H1 (cell line): ENCODE results near the gene CTNNA3. TPM values are rescaled to one million over a fixed set of nuclear protein-coding genes. Genes with fewer than 3 reads are reported as not detected.

Source experiments
- CTCF ChIA-PET: fragments of 300-600 bp; sonication (Branson Sonifier 250); formaldehyde crosslinking; loops from one replicate; lab custom pipeline; 2021; ENCODE audit not compliant: partially characterized antibody; lab: Charles Lee
- POLR2A ChIA-PET: fragments of 300-600 bp; sonication (Branson Sonifier 250); formaldehyde crosslinking; loops from one replicate; lab custom pipeline; 2021; ENCODE audit warnings: inconsistent platforms; ENCODE audit not compliant: partially characterized antibody; lab: Charles Lee
- DNase-seq, 2 experiments: peaks; one replicate each; pipeline versions ENCODE4 v3.0.0 to v3.0.0-alpha.2; 2010 to 2022; ENCODE audit warnings: low spot score in 2 of 2, low read depth in 1 of 2, mixed read lengths in 1 of 2
- FAIRE-seq: peaks from 2 replicates; lab custom pipeline; 2011; peaks lifted over from hg19 to GRCh38; lab: Jason Lieb, UNC
- H2AFZ ChIP-seq: 2 replicates; pipeline ENCODE4 v1.8.1; 2012; ENCODE audit warnings: low read length, inconsistent platforms
- H2AK5ac ChIP-seq: 2 replicates; pipeline ENCODE4 v1.6.1; 2013; ENCODE audit warnings: low read depth, low read length
- H2BK120ac ChIP-seq: replicated peaks from 2 replicates; pipeline ENCODE3; 2013; ENCODE audit warnings: low read depth, low read length, inconsistent platforms
- H2BK12ac ChIP-seq: 2 replicates; pipeline ENCODE4 v1.6.1; 2013; ENCODE audit warnings: low read depth, low read length
- H2BK15ac ChIP-seq: 2 replicates; pipeline ENCODE4 v1.6.1; 2013; ENCODE audit warnings: low read length
- H2BK20ac ChIP-seq: 2 replicates; pipeline ENCODE4 v1.6.1; 2013; ENCODE audit warnings: low read length
- H2BK5ac ChIP-seq: 2 replicates; pipeline ENCODE4 v1.6.1; 2013; ENCODE audit warnings: low read depth, low read length
- H3K14ac ChIP-seq: 2 replicates; pipeline ENCODE4 v1.6.1; 2013; ENCODE audit warnings: inconsistent platforms; ENCODE audit not compliant: insufficient read length
- H3K18ac ChIP-seq: 2 replicates; pipeline ENCODE4 v1.6.1; 2013; ENCODE audit warnings: low read length; ENCODE audit errors: extremely low read depth
- H3K23ac ChIP-seq: 2 replicates; pipeline ENCODE4 v1.6.1; 2013; ENCODE audit warnings: inconsistent platforms; ENCODE audit not compliant: insufficient read length
- H3K23me2 ChIP-seq: 2 replicates; pipeline ENCODE4 v1.6.1; 2013; ENCODE audit warnings: low read depth, low read length
- H3K27ac ChIP-seq: 2 replicates; pipeline ENCODE4 v1.6.1; 2011; ENCODE audit warnings: low read depth, low read length, inconsistent platforms
- H3K27me3 ChIP-seq, 4 experiments: replicated peaks in 1 of 4; 1 replicate in 1 of 4; 2 replicates in 3 of 4; pipeline versions ENCODE4 v1.6.1 to v1.8.1; 2011 to 2013; ENCODE audit warnings: low read length in 3 of 4, mild to moderate bottlenecking in 3 of 4, inconsistent platforms in 2 of 4, mixed read lengths in 2 of 4, moderate library complexity in 1 of 4; ENCODE audit not compliant: control insufficient read depth in 3 of 4, insufficient read depth in 3 of 4; ENCODE audit errors: extremely low read depth in 1 of 4
- H3K36me3 ChIP-seq, 4 experiments: 2 replicates each; pipeline versions ENCODE4 v1.6.1 to v1.8.1; 2011 to 2013; ENCODE audit warnings: mild to moderate bottlenecking in 4 of 4, low read length in 3 of 4, moderate library complexity in 2 of 4, control low read depth in 1 of 4, inconsistent platforms in 1 of 4; ENCODE audit not compliant: insufficient read depth in 4 of 4, control insufficient read depth in 2 of 4
- H3K4ac ChIP-seq: replicated peaks from 2 replicates; pipeline ENCODE3; 2013; ENCODE audit warnings: low read length, low read depth, mixed read lengths, inconsistent platforms; ENCODE audit not compliant: insufficient read length
- H3K4me1 ChIP-seq, 4 experiments: replicated peaks in 1 of 4; 1 replicate in 1 of 4; 2 replicates in 3 of 4; pipeline versions ENCODE4 v1.6.1 to v1.8.1; 2011 to 2013; ENCODE audit warnings: low read length in 3 of 4, inconsistent platforms in 2 of 4, mixed read lengths in 1 of 4; ENCODE audit not compliant: insufficient read depth in 4 of 4, control insufficient read depth in 3 of 4
- H3K4me2 ChIP-seq, 2 experiments: 2 replicates each; pipeline versions ENCODE4 v1.6.1 to v1.8.1; 2011 to 2013; ENCODE audit warnings: low read depth in 2 of 2, low read length in 2 of 2, control low read depth in 1 of 2, inconsistent platforms in 1 of 2, mild to moderate bottlenecking in 1 of 2; ENCODE audit not compliant: insufficient read depth in 1 of 2
- H3K4me3 ChIP-seq, 4 experiments: fragments of 200-600, 300-600 bp in 1 of 4; sonication (generic), shearing (Covaris generic), sonication (Bioruptor Twin) in 1 of 4; 2 replicates each; pipeline versions ENCODE4 v1.5.1 to v1.8.1; 2011 to 2016; ENCODE audit warnings: low read length in 4 of 4, low read depth in 3 of 4, control low read depth in 2 of 4, inconsistent platforms in 2 of 4, mild to moderate bottlenecking in 2 of 4, mixed read lengths in 1 of 4, moderate library complexity in 1 of 4; ENCODE audit not compliant: insufficient read depth in 2 of 4; ENCODE audit errors: extremely low read depth in 1 of 4
- H3K56ac ChIP-seq: replicated peaks from 2 replicates; pipeline ENCODE3; 2013; ENCODE audit warnings: low read depth, mild to moderate bottlenecking, mixed read lengths, low read length, inconsistent platforms; ENCODE audit not compliant: insufficient read length
- H3K79me1 ChIP-seq: 2 replicates; pipeline ENCODE4 v1.6.1; 2013; ENCODE audit warnings: low read depth, low read length, control low read depth
- H3K79me2 ChIP-seq, 2 experiments: 2 replicates each; pipeline versions ENCODE4 v1.6.1 to v1.8.1; 2012 to 2013; ENCODE audit warnings: low read length in 2 of 2, mild to moderate bottlenecking in 2 of 2, inconsistent platforms in 1 of 2; ENCODE audit not compliant: insufficient read depth in 2 of 2, control insufficient read depth in 1 of 2
- H3K9ac ChIP-seq, 4 experiments: replicated peaks in 1 of 4; 1 replicate in 1 of 4; 2 replicates in 3 of 4; pipeline versions ENCODE4 v1.6.1 to v1.8.1; 2011 to 2013; ENCODE audit warnings: low read depth in 3 of 4, low read length in 3 of 4, control low read depth in 2 of 4, mild to moderate bottlenecking in 2 of 4, moderate library complexity in 2 of 4, inconsistent platforms in 1 of 4; ENCODE audit errors: extremely low read depth in 1 of 4
- H3K9me3 ChIP-seq, 2 experiments: 2 replicates each; pipeline versions ENCODE4 v1.6.1 to v1.8.1; 2012 to 2013; ENCODE audit warnings: mild to moderate bottlenecking in 2 of 2, moderate library complexity in 2 of 2, control low read depth in 1 of 2, inconsistent platforms in 1 of 2, low read depth in 1 of 2, low read length in 1 of 2, mixed read lengths in 1 of 2; ENCODE audit not compliant: insufficient read depth in 2 of 2
- H4K20me1 ChIP-seq, 2 experiments: replicated peaks in 1 of 2; 2 replicates each; pipeline versions ENCODE3 to v1.8.1; 2011 to 2013; ENCODE audit warnings: inconsistent platforms in 2 of 2, low read length in 2 of 2, mild to moderate bottlenecking in 1 of 2; ENCODE audit not compliant: insufficient read depth in 2 of 2, control insufficient read depth in 1 of 2
- H4K5ac ChIP-seq: 2 replicates; pipeline ENCODE4 v1.6.1; 2013; ENCODE audit warnings: low read length, low read depth, mixed read lengths, inconsistent platforms; ENCODE audit not compliant: insufficient read length
- H4K8ac ChIP-seq: 2 replicates; pipeline ENCODE4 v1.8.0; 2013; ENCODE audit warnings: mild to moderate bottlenecking, moderate library complexity, low read length, inconsistent platforms; ENCODE audit not compliant: insufficient read depth; ENCODE audit errors: extremely low read depth
- H4K91ac ChIP-seq: replicated peaks from 2 replicates; pipeline ENCODE3; 2013; ENCODE audit warnings: low read length, mixed read lengths, inconsistent platforms; ENCODE audit not compliant: insufficient read length
- ASH2L ChIP-seq: fragments of 200-600, 300-600 bp; sonication (generic); IDR thresholded peaks from one replicate; pipeline ENCODE4 v1.7.1; 2017; ENCODE audit warnings: low read length
- BRCA1 ChIP-seq: IDR thresholded peaks from 2 replicates; pipeline ENCODE4 v1.6.1; 2012; ENCODE audit warnings: low read depth, low read length, improper control_type of control experiment
- CHD2 ChIP-seq: IDR thresholded peaks from 2 replicates; pipeline ENCODE4 v1.6.1; 2012; ENCODE audit warnings: low read length, improper control_type of control experiment
- EZH2 ChIP-seq: fragments of 200-600 bp; sonication (generic); IDR thresholded peaks from 2 replicates; pipeline ENCODE4 v1.7.1; 2012; ENCODE audit warnings: low read depth, mild to moderate bottlenecking, moderate library complexity, low read length, inconsistent platforms; ENCODE audit not compliant: severe bottlenecking
- MAFK ChIP-seq: IDR thresholded peaks from 2 replicates; pipeline ENCODE4 v1.6.1; 2012; ENCODE audit warnings: low read depth, mild to moderate bottlenecking, improper control_type of control experiment, low read length
- NRF1 ChIP-seq: IDR thresholded peaks from 2 replicates; pipeline ENCODE4 v1.6.1; 2011; ENCODE audit warnings: mild to moderate bottlenecking, low read depth, low read length, improper control_type of control experiment
- PHF8 ChIP-seq: fragments of 200-600 bp; sonication (generic); conservative IDR thresholded peaks from 2 replicates; pipeline ENCODE4 v1.7.1; 2012; ENCODE audit warnings: low read depth, mild to moderate bottlenecking, inconsistent platforms, low read length, moderate library complexity
- RNF2 ChIP-seq: fragments of 200-900, 300-1000 bp; sonication (generic); IDR thresholded peaks from 2 replicates; pipeline ENCODE4 v1.7.1; 2016; ENCODE audit warnings: borderline replicate concordance, low read depth, mild to moderate bottlenecking, antibody characterized with exemption, low read length; ENCODE audit not compliant: poor library complexity, severe bottlenecking; ENCODE audit errors: missing control alignments
- RXRA ChIP-seq: IDR thresholded peaks from 2 replicates; pipeline ENCODE4 v1.6.1; 2011; ENCODE audit warnings: low read depth, mild to moderate bottlenecking, low read length, moderate library complexity; ENCODE audit not compliant: insufficient read depth
- SIX5 ChIP-seq: IDR thresholded peaks from 2 replicates; pipeline ENCODE4 v1.6.1; 2011; ENCODE audit warnings: mild to moderate bottlenecking, low read depth, low read length
- SP2 ChIP-seq: IDR thresholded peaks from 2 replicates; pipeline ENCODE4 v1.6.1; 2012; ENCODE audit warnings: mild to moderate bottlenecking, low read length, inconsistent platforms
- TCF12 ChIP-seq: IDR thresholded peaks from 2 replicates; pipeline ENCODE4 v1.6.1; 2011; ENCODE audit warnings: low read depth, mild to moderate bottlenecking, low read length
- WGBS, 2 experiments: shearing (Covaris generic) in 1 of 2; methylation state at CpG; one replicate each; pipeline versions ENCODE4 v1.1.6 to v1.1.7; 2013 to 2015; ENCODE audit warnings: low lambda C conversion rate in 2 of 2, mixed read lengths in 2 of 2, inconsistent platforms in 1 of 2, low coverage in 1 of 2, missing lambda C conversion rate in 1 of 2; ENCODE audit not compliant: insufficient replicate concordance in 2 of 2, insufficient coverage in 1 of 2, insufficient read length in 1 of 2; ENCODE audit errors: extremely low coverage in 1 of 2, missing lambda C conversion rate in 1 of 2; 5-methylcytosine and 5-hydroxymethylcytosine counted together
- polyA plus RNA-seq, 7 experiments: library from polyadenylated mRNA; depleted of rRNA in 3 of 7; stranded (reverse) in 5 of 7; unstranded in 2 of 7; fragments of >200 nt in 5 of 7; fragments of 200-250 nt in 2 of 7; gene quantifications; 1 replicate in 5 of 7; 2 replicates in 1 of 7; 4 replicates in 1 of 7; pipeline versions ENCODE4 v1.2.1 to v1.2.3, GENCODE V29; 2011 to 2013; ENCODE audit warnings: missing spikeins in 2 of 7, mixed read lengths in 2 of 7
- total RNA-seq: library from RNA; stranded (reverse); fragmentation: NEBNext Ultra II Directional; extraction: Animal tissue kit (Norgen Biotek cat#: 25700); gene quantifications from 2 replicates; pipeline ENCODE4 v1.2.1, GENCODE V29; 2021
- TF ChIP-seq, protein P1 (sequence below): IDR thresholded peaks from 2 replicates; pipeline ENCODE4 v1.6.1; 2012; ENCODE audit warnings: inconsistent platforms

Gene CTNNA3
- total and polyA plus RNA-seq, 2 of the 8 experiments (the other 6 are each of a cell fraction or from before 2014, with no cell fraction given), result 1.3 to 1.5 TPM

DNA sequence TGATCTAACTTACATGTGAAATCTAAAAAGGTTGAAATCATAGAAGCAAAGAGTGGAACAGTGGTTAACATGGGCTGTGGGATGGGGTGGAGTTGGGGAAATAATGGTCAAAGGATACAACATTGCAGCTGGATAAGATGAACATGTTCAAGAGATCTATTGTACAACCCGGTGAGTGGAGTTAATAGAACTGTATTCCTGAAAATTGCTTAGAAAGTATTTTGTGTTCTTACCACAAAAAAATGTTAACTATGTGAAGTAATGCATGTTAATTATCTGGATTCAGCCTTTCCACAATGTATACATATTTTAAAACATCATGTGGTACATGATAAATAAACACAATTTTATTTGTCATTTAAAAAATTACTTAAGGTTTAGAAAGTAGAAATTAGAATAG, 1041.1 kb downstream of the CTNNA3 start:
- Histone ChIP-seq H3K4me2 (no peak overlapping the region), H3K9ac (no peak overlapping the region), H2BK120ac (no peak overlapping the region), H3K4me1 (no peaks in the 10 kb centered on the region), H3K14ac (no peak overlapping the region), H2BK15ac (no peak overlapping the region), H3K27me3 (no peaks in the 10 kb centered on the region), H2BK20ac (no peak overlapping the region), H3K23me2 (no peaks in the 10 kb centered on the region), H4K20me1 (no peaks in the 10 kb centered on the region), H3K4ac (no peak overlapping the region), H2AK5ac (no peak overlapping the region), H3K79me1 (no peaks in the 10 kb centered on the region), H3K56ac (no peak overlapping the region), H2AFZ (no peak overlapping the region), H4K5ac (no peak overlapping the region), H4K8ac (no peak overlapping the region), H2BK5ac (no peak overlapping the region), H3K9me3 (peaks cover 13 to 17% of the 10 kb centered on the region in 2 experiments; a peak in 3 of 4 replicates), H2BK12ac (no peak overlapping the region), H3K79me2 (no peaks in the 10 kb centered on the region), H3K4me3 (no peak overlapping the region), H3K23ac (no peak overlapping the region), H3K18ac (no peak overlapping the region), H3K27ac (no peak overlapping the region), H4K91ac (no peak overlapping the region), H3K36me3 (no peaks in the 10 kb centered on the region; a peak in 1 of 8 replicates)
- no peak for DNase-seq
- ChIA-PET CTCF (no interaction called here), POLR2A (no interaction called here)
- no peak for FAIRE-seq
- 35% methylated on average over 1 of the region's 1 CpG; no CpG with 5 or more reads in 1 of the 2 experiments for WGBS, 2 experiments
- TF ChIP-seq PHF8 (no peak), SIX5 (no peak), SP2 (no peak), NRF1 (no peak), RXRA (no peak), CHD2 (no peak), EZH2 (no peak), TCF12 (no peak), ASH2L (no peak), RNF2 (no peak), BRCA1 (no peak), MAFK (no peak)
- TF ChIP-seq, protein P1, sequence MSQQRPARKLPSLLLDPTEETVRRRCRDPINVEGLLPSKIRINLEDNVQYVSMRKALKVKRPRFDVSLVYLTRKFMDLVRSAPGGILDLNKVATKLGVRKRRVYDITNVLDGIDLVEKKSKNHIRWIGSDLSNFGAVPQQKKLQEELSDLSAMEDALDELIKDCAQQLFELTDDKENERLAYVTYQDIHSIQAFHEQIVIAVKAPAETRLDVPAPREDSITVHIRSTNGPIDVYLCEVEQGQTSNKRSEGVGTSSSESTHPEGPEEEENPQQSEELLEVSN, result no peak
